Epithelial cell of esophagus (primary cell): ENCODE data around the gene LILRA6.
"Not testable (repeated sequence)": the region's sequence is repeated elsewhere in the genome, so short reads cannot be mapped to it uniquely, and the experiment has no call there.

Experiments used
- DNase-seq: peaks from one replicate; pipeline ENCODE4 v3.0.0; 2010; ENCODE audit warnings: low read depth
- H3K4me3 ChIP-seq: 2 replicates; pipeline ENCODE4 v1.5.1; 2011; ENCODE audit warnings: mild to moderate bottlenecking, low read length, control low read depth
- TF ChIP-seq, protein P1 (sequence below): IDR thresholded peaks from 2 replicates; pipeline ENCODE4 v1.5.1; 2011; ENCODE audit warnings: low read depth, mild to moderate bottlenecking, low read length, control low read depth, inconsistent platforms; ENCODE audit not compliant: insufficient read depth; ENCODE audit errors: missing control alignments

LILRA6 gene

DNA sequence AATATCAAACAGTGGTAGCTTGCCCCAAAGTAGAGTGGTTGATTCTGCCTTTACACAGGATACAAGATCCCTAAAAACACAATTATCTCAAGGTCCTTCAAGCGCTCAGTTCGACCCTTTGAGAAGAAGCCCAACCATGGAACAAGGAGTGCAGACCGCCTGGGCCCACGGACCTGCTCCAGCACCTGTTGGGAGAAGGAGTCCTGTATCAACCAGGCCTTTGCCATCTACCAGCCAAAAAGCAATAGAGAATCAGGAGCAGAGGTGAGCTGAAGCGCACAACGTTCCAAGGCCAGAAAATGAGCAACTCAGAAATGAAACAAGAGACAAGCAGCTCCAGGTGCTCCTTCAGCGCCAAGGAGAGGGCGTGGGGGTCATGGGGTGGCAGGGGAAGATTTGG lies 13.4 kb downstream of the LILRA6 start:
- H3K4me3 ChIP-seq: no peak overlapping the region
- TF ChIP-seq, protein P1, sequence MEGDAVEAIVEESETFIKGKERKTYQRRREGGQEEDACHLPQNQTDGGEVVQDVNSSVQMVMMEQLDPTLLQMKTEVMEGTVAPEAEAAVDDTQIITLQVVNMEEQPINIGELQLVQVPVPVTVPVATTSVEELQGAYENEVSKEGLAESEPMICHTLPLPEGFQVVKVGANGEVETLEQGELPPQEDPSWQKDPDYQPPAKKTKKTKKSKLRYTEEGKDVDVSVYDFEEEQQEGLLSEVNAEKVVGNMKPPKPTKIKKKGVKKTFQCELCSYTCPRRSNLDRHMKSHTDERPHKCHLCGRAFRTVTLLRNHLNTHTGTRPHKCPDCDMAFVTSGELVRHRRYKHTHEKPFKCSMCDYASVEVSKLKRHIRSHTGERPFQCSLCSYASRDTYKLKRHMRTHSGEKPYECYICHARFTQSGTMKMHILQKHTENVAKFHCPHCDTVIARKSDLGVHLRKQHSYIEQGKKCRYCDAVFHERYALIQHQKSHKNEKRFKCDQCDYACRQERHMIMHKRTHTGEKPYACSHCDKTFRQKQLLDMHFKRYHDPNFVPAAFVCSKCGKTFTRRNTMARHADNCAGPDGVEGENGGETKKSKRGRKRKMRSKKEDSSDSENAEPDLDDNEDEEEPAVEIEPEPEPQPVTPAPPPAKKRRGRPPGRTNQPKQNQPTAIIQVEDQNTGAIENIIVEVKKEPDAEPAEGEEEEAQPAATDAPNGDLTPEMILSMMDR: no peak
- DNase-seq: no peak

DNA sequence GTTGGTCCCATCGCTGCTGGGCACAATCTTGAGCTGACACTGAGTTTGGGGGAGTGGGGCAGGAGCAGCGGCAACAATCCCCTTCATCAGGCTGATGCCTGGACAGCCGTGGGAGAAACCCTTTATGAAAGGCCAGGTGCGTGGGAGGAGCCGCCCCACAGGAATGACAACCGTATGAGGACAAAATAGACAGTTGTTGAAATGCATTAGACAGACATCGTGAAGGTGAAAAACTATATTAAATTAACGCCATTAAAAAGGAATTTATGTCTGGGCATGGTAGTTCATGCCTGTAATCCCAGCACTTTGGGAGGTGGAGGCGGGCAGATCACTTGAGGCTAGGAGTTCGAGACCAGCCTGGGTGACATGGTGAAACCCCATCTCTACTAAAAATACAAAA lies 18.0 kb downstream of the LILRA6 start:
- DNase-seq, H3K4me3 ChIP-seq: not testable (repeated sequence)

DNA sequence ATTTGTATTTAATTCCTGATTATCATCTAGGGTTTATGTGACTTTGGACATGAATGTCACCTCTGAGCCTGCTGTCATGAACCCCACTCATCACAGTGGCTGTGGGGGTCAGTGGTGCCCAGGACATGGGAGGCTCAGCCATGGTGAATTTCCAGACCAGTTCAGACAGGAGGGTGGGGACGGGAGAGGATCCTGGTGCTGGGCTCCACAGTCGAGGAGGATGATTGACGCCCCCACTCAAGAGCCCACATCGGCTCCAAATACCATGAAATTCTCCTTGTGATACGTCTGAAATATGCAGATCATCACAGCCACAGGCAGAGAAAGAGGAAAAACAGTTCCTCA lies 18.7 kb downstream of the LILRA6 start:
- H3K4me3 ChIP-seq, DNase-seq: not testable (repeated sequence)

DNA sequence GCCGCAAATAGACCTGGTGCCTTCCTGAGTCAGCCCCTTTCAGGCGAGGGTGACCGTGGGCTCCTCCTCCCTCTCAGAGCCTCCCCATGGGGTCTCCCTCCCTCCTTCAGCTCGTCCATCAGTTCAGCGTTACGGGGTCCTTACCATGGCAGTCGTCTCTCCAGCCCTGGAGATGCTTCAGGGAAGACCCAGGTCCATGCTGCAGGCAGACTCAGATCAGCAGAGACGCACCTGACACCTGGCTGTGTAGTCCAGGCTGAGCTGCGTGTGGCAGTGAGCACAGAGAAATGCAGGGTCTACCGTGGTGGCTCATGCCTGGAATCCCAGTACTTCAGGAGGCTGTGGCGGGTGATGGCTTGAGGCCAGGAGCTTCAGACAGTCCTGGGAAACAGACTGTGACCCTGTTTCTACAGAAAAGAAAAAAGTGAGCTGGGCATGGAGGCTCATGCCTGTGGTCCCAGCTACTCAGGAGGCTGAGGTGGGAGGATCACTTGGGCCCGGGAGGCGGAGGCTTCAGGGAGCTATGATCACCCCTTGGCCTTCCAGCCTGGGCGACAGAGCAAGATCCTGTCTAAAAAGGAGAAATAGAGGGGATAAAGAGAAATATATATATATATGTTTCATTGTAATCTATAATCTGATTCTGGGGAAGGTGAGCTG lies 19.2 kb downstream of the LILRA6 start:
- not testable (repeated sequence) for H3K4me3 ChIP-seq, DNase-seq

DNA sequence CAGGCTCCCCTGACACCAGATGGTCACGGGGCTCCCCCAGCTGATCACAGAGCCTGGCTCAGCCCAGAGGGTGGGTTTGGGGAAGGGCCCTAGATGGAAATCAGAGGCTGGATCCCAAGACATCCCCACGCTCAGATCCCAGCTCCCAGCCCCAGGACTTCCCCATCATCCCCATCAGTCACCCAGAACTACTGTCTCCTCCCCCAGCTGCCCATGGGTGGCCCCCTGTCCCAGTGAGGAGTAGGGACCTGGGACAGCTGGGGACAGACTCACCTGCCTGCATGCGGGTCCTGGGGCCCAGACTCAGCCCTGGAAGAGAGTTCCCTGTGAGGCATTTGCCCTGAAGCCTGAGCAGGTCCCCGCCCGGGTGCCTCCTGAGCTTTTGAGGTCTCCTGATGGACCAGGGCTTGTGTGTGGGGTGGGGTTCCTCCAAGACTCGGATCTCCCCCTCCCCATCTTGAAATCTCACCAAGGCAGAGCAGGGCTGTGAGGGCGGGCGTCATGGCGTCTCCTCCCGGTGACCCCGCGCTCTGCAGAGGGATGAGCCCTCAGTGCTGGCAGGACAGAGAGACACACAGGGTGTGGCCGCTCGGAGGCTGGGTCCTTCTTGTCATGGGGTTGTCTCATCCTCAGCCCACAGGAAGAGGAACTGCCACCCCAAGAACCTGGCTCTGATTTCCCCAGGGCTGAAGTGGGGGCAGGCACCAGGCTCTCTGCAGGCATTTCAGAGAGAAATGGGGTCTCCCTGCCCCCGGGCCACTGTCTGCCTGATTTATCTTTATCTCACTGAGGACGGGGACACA lies 19.9 kb downstream of the LILRA6 start, which contains the start of gene LILRB3:
Gene LILRB3, minus strand, starts transcription at position 534 of the 803 bp plus-strand sequence. Its CDS starts 31 bp downstream, at position 503.
- not testable (repeated sequence) for H3K4me3 ChIP-seq, DNase-seq

DNA sequence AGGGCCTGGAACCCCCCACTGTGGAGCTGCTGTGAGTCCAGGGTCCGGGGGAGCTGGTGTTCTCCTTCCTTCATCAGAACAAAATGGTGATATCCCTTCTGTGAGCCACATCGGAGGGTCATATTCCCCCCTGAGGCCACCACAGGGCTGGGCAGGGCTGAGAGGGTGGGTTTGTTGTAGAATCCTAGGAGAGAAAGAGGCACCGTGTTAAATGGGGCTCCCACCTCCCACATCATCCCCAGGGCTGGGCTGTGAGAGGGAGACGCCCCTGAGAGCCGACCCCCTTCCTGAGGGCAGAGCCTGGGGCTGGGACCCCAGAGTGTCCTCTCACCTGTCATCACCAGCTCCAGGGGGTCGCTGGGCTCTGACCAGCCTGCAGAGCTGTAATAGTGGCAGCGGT lies 20.6 kb downstream of the LILRA6 start:
- DNase-seq, H3K4me3 ChIP-seq: not testable (repeated sequence)

DNA sequence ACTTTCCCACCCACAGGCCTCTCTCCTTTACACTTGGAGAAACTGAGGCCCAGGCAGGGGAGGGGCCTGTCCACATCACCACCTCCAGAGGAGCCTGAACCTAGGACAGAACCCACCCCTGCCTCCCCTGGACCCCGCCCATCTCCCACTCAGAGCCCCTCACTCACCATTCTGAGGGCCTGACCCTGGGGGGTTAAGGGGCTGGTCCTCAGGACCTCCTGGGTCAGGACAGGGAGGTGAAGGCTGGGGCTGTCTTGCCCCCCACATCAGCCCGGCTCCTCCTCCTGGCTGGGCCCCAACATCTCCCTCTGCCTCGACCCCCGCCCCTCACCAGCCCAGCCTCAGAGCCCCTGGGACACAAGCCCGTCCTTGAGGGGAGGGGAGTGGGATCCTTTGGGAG lies 22.9 kb downstream of the LILRA6 start:
- H3K4me3 ChIP-seq, DNase-seq: not testable (repeated sequence)

DNA sequence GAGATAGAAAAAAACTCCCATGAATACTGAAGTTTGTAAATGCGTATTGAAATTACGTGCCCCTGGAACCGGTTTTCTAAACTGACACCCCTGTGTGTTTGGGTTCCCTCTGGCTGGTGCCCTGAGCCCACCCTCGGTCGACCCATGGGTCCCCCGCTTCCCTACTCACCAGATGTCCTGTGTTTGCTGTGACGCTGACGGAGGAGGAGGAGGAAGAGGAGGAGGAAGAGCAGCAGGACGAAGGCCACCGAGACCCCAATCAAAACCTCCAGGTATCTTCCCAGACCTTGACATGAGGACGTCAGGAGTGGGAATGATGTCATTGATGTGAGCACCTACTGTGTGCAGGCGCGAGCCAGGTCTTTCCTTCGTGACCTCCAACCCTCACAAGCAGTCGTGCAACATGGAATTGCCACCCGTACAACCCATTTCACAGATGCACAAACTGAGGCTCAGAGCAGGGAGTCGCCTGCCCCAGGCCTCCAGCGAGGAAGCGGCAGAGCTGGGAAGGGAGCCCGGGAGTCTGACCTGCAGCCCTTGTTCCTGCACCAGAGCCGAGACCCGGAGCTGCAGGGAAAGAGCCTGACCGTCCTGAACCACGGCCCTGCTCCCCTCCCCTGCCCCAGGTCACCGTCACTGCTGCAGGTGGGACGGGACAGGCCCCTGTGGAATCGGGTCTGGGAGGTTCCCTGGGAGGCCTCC lies 23.5 kb downstream of the LILRA6 start:
- H3K4me3 ChIP-seq: no peak overlapping the region
- DNase-seq: no peak
- TF ChIP-seq, protein P1: no peak

DNA sequence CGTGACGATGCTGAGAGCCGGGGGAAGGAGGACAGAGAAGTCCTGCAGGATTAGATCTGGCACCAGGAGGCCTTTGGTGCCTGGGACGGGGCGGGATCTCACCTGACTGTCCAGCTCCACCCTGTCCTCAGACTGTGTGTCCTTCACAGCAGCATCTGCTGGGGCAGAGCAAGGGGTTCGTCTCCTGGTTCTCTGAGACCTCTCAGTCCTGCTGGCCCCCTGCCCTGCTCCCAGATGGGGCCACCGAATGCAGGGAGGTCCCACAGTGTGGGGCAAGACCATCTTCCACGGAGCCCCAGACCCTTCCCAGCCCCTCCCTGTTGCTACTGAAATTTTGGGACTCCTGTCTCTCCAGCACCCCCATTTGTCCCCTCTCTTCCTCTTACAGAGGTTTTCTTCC lies 24.3 kb downstream of the LILRA6 start:
- TF ChIP-seq, protein P1: no peak
- DNase-seq: no peak
- no peak overlapping the region for H3K4me3 ChIP-seq

DNA sequence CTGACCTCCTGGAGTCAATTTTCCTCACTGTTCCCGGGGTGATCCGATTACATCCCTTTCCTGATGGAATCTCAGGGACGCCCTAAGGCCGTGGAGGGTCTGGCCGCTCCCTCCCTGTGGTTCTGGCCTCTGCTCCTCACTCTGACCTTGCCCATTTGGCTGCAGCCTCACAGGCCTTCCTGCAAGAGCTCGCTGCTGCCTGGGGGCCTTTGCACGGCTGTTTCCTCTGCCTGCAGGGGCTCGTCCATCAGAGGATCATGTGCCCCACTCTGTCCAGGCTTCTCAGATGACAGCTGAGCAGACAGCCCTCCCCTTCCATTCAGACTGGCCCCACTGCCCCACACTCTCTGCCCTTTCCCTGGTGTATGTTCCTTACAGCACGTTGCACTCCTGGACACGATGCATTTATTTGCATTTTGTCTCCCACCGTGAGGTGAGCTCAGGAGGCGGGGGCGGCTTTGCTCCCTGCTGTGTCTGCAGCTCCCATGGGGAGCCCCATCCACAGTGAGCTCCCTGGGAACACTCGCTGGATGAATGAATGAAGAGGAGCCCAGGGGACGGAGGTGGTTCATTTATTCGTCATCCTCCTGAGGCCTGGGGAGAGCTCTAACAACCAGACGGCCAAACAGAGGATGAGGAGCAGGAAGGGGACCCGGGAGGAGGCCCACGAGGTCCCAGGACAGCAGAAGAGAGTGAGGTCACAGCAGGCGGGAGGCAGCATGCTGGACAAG lies 24.9 kb downstream of the LILRA6 start:
- DNase-seq: not testable (repeated sequence)

More for the DNA sequence above, 24.9 kb downstream of the LILRA6 start:
- H3K4me3 ChIP-seq: not testable (repeated sequence)
